HCT116 (cell line): Measurements from ENCODE around the gene RELB. TPM values are rescaled to one million over a fixed set of nuclear protein-coding genes. Genes with fewer than 3 reads are reported as not detected.

Source experiments
- ATAC-seq: fragments of 200-7000 bp; cut with Tn5 transposase; 2 replicates; pipeline ENCODE4 v1.9.1; 2020; ENCODE audit warnings: mild to moderate bottlenecking, moderate library complexity
- BruUV-seq: library from RNA; stranded (reverse); fragments of 400-500 nt; replicated peaks from 2 replicates; lab custom pipeline; 2021; lab: Mats Ljungman, UMichigan
- CTCF ChIA-PET: fragments of 300-600 bp; sonication (Branson Sonifier 250); formaldehyde crosslinking; loops from one replicate; lab custom pipeline; 2021; ENCODE audit warnings: antibody characterized with exemption; lab: Charles Lee
- POLR2A ChIA-PET: fragments of 300-600, 350-600 bp; sonication (Branson Sonifier 250); formaldehyde crosslinking; loops from one replicate; lab custom pipeline; 2021; ENCODE audit warnings: antibody characterized with exemption; lab: Charles Lee
- RAD21 ChIA-PET, 2 experiments: fragments of 300-600 bp; sonication (Branson Sonifier 250); formaldehyde crosslinking; loops; one replicate each; lab custom pipeline; 2023; ENCODE audit warnings: low total read pairs in 2 of 2; ENCODE audit not compliant: uncharacterized antibody in 2 of 2, unreplicated experiment in 2 of 2, low non-redundant PET in 1 of 2; lab: Charles Lee
- DNase-seq: peaks from one replicate; pipeline ENCODE4 v3.0.0-alpha.2; 2010; ENCODE audit warnings: low read depth, low spot score
- H2AFZ ChIP-seq: fragments of 200-600 bp; shearing (Covaris generic), sonication (generic); 2 replicates; pipeline ENCODE4 v1.6.1; 2017; ENCODE audit warnings: low read depth, mixed run types, mixed read lengths, antibody characterized with exemption, low read length; ENCODE audit not compliant: poor library complexity, severe bottlenecking
- H3K27ac ChIP-seq: 2 replicates; pipeline ENCODE4 v1.5.1; 2012; ENCODE audit warnings: low read depth, low read length
- H3K27me3 ChIP-seq: fragments of 200-600 bp; sonication (generic); 2 replicates; pipeline ENCODE4 v1.6.1; 2016; ENCODE audit warnings: mixed run types, low read length, mixed read lengths; ENCODE audit not compliant: insufficient read depth
- H3K36me3 ChIP-seq, 2 experiments: fragments of 200-500 bp in 1 of 2; fragments of 200-600 bp in 1 of 2; sonication (Bioruptor generic) in 1 of 2; sonication (generic) in 1 of 2; 2 replicates each; pipeline versions ENCODE4 v1.5.1 to v1.6.1; 2014 to 2016; ENCODE audit warnings: low read length in 2 of 2, inconsistent platforms in 1 of 2, mixed read lengths in 1 of 2, mixed run types in 1 of 2; ENCODE audit not compliant: insufficient read depth in 2 of 2, control insufficient read depth in 1 of 2
- H3K4me1 ChIP-seq, 2 experiments: fragments of 200-600 bp in 1 of 2; sonication (generic) in 1 of 2; 2 replicates each; pipeline versions ENCODE4 v1.5.1 to v1.6.1; 2012 to 2017; ENCODE audit warnings: low read length in 2 of 2, inconsistent platforms in 1 of 2, mild to moderate bottlenecking in 1 of 2, mixed read lengths in 1 of 2, mixed run types in 1 of 2, moderate library complexity in 1 of 2; ENCODE audit not compliant: insufficient read depth in 2 of 2, control insufficient read depth in 1 of 2
- H3K4me2 ChIP-seq: fragments of 200-600 bp; sonication (generic); 2 replicates; pipeline ENCODE4 v1.6.1; 2017; ENCODE audit warnings: mixed run types, low read length, mixed read lengths
- H3K4me3 ChIP-seq, 2 experiments: fragments of 200-600 bp in 1 of 2; sonication (generic) in 1 of 2; replicated peaks in 1 of 2; 2 replicates each; pipeline ENCODE4 v1.5.1; 2011 to 2016; ENCODE audit warnings: low read length in 2 of 2, control low read depth in 1 of 2, low read depth in 1 of 2, mild to moderate bottlenecking in 1 of 2, mixed read lengths in 1 of 2, mixed run types in 1 of 2
- H3K79me2 ChIP-seq: fragments of 200-600 bp; sonication (generic); 2 replicates; pipeline ENCODE4 v1.6.1; 2017; ENCODE audit warnings: mild to moderate bottlenecking, mixed run types, low read length, moderate library complexity, mixed read lengths; ENCODE audit not compliant: insufficient read depth
- H3K9ac ChIP-seq: fragments of 200-600 bp; sonication (generic); 2 replicates; pipeline ENCODE4 v1.6.1; 2016; ENCODE audit warnings: low read length, mixed read lengths
- H3K9me2 ChIP-seq: fragments of 200-600 bp; sonication (generic), shearing (Covaris generic); 2 replicates; pipeline ENCODE4 v1.6.1; 2017; ENCODE audit warnings: mixed run types, mild to moderate bottlenecking, moderate library complexity; ENCODE audit not compliant: insufficient read depth
- H3K9me3 ChIP-seq, 2 experiments: fragments of 200-500 bp in 1 of 2; fragments of 200-600 bp in 1 of 2; sonication (Bioruptor generic) in 1 of 2; sonication (generic) in 1 of 2; 2 replicates each; pipeline ENCODE4 v1.6.1; 2014 to 2017; ENCODE audit warnings: low read length in 2 of 2, mixed read lengths in 2 of 2, inconsistent platforms in 1 of 2, low read depth in 1 of 2, mild to moderate bottlenecking in 1 of 2, mixed run types in 1 of 2, moderate library complexity in 1 of 2; ENCODE audit not compliant: control insufficient read depth in 1 of 2, insufficient read depth in 1 of 2
- H4K20me1 ChIP-seq: fragments of 200-600 bp; sonication (generic), shearing (Covaris generic); 2 replicates; pipeline ENCODE4 v1.6.1; 2017; ENCODE audit warnings: mixed run types, mild to moderate bottlenecking, moderate library complexity; ENCODE audit not compliant: insufficient read depth
- EZH2phosphoT487 ChIP-seq: fragments of 200-600 bp; IDR thresholded peaks from 2 replicates; pipeline ENCODE4 v1.6.1; 2018; ENCODE audit warnings: antibody characterized with exemption, borderline replicate concordance
- JUND ChIP-seq: IDR thresholded peaks from 2 replicates; pipeline ENCODE4 v1.6.1; 2012
- MAX ChIP-seq: IDR thresholded peaks from 2 replicates; pipeline ENCODE4 v1.6.1; 2012
- POLR2AphosphoS5 ChIP-seq: IDR thresholded peaks from 2 replicates; pipeline ENCODE4 v1.6.1; 2011; ENCODE audit warnings: mild to moderate bottlenecking, low read depth, low read length, moderate library complexity
- REST ChIP-seq: IDR thresholded peaks from 2 replicates; pipeline ENCODE4 v1.6.1; 2012; ENCODE audit warnings: low read depth
- SIN3A ChIP-seq: IDR thresholded peaks from 2 replicates; pipeline ENCODE4 v1.6.1; 2012; ENCODE audit warnings: low read depth
- SP1 ChIP-seq: IDR thresholded peaks from 2 replicates; pipeline ENCODE4 v1.6.1; 2012; ENCODE audit warnings: low read depth
- SRF ChIP-seq: IDR thresholded peaks from 2 replicates; pipeline ENCODE4 v1.6.1; 2012; ENCODE audit warnings: low read depth
- ZBTB33 ChIP-seq: IDR thresholded peaks from 2 replicates; pipeline ENCODE4 v1.6.1; 2011; ENCODE audit warnings: mild to moderate bottlenecking, low read length, moderate library complexity; ENCODE audit not compliant: insufficient replicate concordance; ENCODE audit errors: extremely low read depth
- ZFX ChIP-seq: fragments of 450-650 bp; IDR thresholded peaks from 2 replicates; pipeline ENCODE4 v1.6.1; 2017
- intact Hi-C: fragments of 100-400 bp; cut with micrococcal nuclease; formaldehyde crosslinking; loops from 2 replicates; pipeline ENCODE4 v1.10.0; 2022
- total RNA-seq: library from RNA; stranded (reverse); gene quantifications from one replicate; pipeline ENCODE4 v1.2.1, GENCODE V29; 2021; ENCODE audit not compliant: unreplicated experiment
- TF ChIP-seq, protein P1 (sequence below), 3 experiments: fragments of 200-600 bp in 1 of 3; sonication (generic) in 1 of 3; IDR thresholded peaks in 2 of 3; conservative IDR thresholded peaks in 1 of 3; 2 replicates each; pipeline ENCODE4 v1.5.1; 2012 to 2017; ENCODE audit warnings: low read depth in 2 of 3, low read length in 2 of 3, antibody characterized with exemption in 1 of 3, borderline replicate concordance in 1 of 3, control low read depth in 1 of 3, mild to moderate bottlenecking in 1 of 3, mixed read lengths in 1 of 3, mixed run types in 1 of 3, moderate library complexity in 1 of 3; ENCODE audit not compliant: insufficient read depth in 1 of 3

The RELB gene
- total RNA-seq, 1 experiment from 2014 or later, result 12.9 TPM

DNA sequence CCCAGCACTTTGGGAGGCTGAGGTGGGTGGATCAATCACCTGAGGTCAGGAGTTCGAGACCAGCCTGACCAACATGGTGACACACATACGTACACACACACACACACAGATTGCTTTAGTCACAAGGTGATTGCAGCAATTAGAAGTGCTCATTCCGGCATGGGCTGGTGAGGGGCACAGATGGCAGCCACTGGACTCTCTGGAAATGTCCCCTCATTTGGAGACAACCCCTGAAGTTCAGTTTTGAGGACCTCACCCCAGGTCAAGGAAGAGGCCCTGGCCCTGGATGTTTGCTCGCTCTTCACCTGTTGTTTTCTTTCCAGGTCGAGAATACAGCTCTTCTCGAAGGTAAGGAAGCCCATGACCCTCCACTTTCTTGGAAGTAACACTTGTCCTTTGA lies 69.0 kb downstream of the RELB start:
- ATAC-seq, result no peak
- DNase-seq, result no peak
- H3K4me1 ChIP-seq, result peaks cover 8% of the 10 kb centered on the region in 2 experiments; a peak in 3 of 4 replicates
- TF ChIP-seq JUND, result no peak
- no peak for TF ChIP-seq EZH2phosphoT487
- 0 out of 2 replicates have a peak, but pooled peaks have one; percentile 11 for TF ChIP-seq POLR2AphosphoS5
- TF ChIP-seq, all 23 proteins: peak for 1
- Histone ChIP-seq H4K20me1 (no peaks in the 10 kb centered on the region), H3K27me3 (no peaks in the 10 kb centered on the region), H3K4me3 (no peak overlapping the region), H3K4me2 (no peak overlapping the region), H3K36me3 (peaks cover 14 to 20% of the 10 kb centered on the region in 2 experiments; a peak in 3 of 4 replicates), H3K9me3 (no peaks in the 10 kb centered on the region), H2AFZ (no peak overlapping the region), H3K27ac (no peak overlapping the region), H3K9me2 (no peaks in the 10 kb centered on the region), H3K79me2 (peaks cover 21% of the 10 kb centered on the region), H3K9ac (no peak overlapping the region)
- intact Hi-C loops, result no loop called here
- ChIA-PET RAD21 (no interaction called here), POLR2A (no interaction called here), CTCF (no interaction called here)
- BruUV-seq, result no TSS peak

DNA sequence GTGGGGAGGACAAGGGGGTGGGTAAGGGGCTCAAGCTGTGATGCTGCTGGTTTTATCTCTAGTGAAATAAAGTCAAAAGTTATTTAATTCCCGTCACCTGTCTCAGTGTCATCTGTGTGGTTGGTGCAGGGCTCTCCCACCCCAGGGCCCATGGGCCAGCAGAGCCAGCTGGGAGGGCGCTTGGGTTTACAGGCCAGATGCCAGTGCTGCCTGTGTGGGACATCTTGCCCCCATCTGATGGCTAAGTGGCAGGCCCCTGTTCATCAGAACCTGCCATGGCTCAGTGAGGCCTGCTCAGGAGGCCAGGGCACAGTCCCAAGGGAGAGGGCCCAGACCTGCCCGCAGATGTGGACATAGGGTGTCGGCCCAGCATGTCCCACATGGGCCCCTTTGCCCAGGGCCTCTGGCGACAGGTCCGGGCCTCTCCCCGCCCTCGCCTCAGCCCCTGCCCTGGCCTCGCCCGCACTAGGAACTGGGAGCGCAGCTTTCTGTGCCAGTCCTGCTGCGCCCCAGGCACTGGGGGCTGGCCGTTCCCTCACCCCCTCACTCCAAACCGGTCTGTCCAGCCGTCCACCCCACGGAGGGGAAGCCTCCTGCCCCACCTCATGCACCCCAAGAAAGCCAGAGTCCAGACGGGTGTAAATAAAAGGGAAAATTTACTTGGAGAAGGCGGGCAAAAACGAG lies 69.7 kb downstream of the RELB start:
- H3K27ac ChIP-seq, result no peak overlapping the region
- no peak overlapping the region for H3K4me2 ChIP-seq
- POLR2A ChIA-PET, result no interaction called here
- no peaks in the 10 kb centered on the region for H3K9me2 ChIP-seq
- DNase-seq (no peak), ATAC-seq (no peak)
- H3K9me3 ChIP-seq, result no peaks in the 10 kb centered on the region
- RAD21 ChIA-PET, result no interaction called here
- BruUV-seq, result no TSS peak
- CTCF ChIA-PET, result no interaction called here
- H3K9ac ChIP-seq, result no peak overlapping the region
- intact Hi-C loops, result no loop called here
- H3K4me3 ChIP-seq, result no peak overlapping the region
- H2AFZ ChIP-seq, result no peak overlapping the region
- no peaks in the 10 kb centered on the region for H3K27me3 ChIP-seq
- peaks cover 11 to 20% of the 10 kb centered on the region in 2 experiments; a peak in 3 of 4 replicates for H3K36me3 ChIP-seq
- H3K79me2 ChIP-seq, result peaks cover 24% of the 10 kb centered on the region
- peaks cover 8% of the 10 kb centered on the region in 2 experiments; a peak in 3 of 4 replicates for H3K4me1 ChIP-seq
- H4K20me1 ChIP-seq, result no peaks in the 10 kb centered on the region
- TF ChIP-seq MAX, result no peak
- no peak for TF ChIP-seq REST
- TF ChIP-seq SRF, result no peak
- TF ChIP-seq, protein P1, sequence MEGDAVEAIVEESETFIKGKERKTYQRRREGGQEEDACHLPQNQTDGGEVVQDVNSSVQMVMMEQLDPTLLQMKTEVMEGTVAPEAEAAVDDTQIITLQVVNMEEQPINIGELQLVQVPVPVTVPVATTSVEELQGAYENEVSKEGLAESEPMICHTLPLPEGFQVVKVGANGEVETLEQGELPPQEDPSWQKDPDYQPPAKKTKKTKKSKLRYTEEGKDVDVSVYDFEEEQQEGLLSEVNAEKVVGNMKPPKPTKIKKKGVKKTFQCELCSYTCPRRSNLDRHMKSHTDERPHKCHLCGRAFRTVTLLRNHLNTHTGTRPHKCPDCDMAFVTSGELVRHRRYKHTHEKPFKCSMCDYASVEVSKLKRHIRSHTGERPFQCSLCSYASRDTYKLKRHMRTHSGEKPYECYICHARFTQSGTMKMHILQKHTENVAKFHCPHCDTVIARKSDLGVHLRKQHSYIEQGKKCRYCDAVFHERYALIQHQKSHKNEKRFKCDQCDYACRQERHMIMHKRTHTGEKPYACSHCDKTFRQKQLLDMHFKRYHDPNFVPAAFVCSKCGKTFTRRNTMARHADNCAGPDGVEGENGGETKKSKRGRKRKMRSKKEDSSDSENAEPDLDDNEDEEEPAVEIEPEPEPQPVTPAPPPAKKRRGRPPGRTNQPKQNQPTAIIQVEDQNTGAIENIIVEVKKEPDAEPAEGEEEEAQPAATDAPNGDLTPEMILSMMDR (IDR thresholded peaks at IDR 0.05 in 2 of 3, conservative IDR thresholded peaks at IDR 0.05 in 1 of 3; ENCODE audit: borderline replicate concordance in 1 of 3, insufficient read depth in 1 of 3, low read depth in 2 of 3, low read length in 2 of 3), result no peak
- TF ChIP-seq JUND, result no peak
- no peak for TF ChIP-seq EZH2phosphoT487
- TF ChIP-seq ZBTB33, result no peak
- no peak for TF ChIP-seq SP1
- no peak for TF ChIP-seq ZFX
- TF ChIP-seq SIN3A, result no peak
- no peak for TF ChIP-seq POLR2AphosphoS5
